Measurements from ENCODE around the gene ASPG. TPM values are rescaled to one million over a fixed set of nuclear protein-coding genes. Genes with fewer than 3 reads are reported as not detected.

Gene ASPG
- total RNA-seq, 1 donor = not detected

- DNase-seq (ENCODE audit: low read depth) = no peak
- H3K4me3 ChIP-seq (ENCODE audit: low read depth, low read length) = no peak overlapping the region
- TF ChIP-seq CTCF (IDR thresholded peaks at IDR 0.05; ENCODE audit: insufficient read depth, low read length) = no peak
Measured at GRCh38 chr14:104100171-104101085, 14.9 kb downstream of the ASPG start.

DNA sequence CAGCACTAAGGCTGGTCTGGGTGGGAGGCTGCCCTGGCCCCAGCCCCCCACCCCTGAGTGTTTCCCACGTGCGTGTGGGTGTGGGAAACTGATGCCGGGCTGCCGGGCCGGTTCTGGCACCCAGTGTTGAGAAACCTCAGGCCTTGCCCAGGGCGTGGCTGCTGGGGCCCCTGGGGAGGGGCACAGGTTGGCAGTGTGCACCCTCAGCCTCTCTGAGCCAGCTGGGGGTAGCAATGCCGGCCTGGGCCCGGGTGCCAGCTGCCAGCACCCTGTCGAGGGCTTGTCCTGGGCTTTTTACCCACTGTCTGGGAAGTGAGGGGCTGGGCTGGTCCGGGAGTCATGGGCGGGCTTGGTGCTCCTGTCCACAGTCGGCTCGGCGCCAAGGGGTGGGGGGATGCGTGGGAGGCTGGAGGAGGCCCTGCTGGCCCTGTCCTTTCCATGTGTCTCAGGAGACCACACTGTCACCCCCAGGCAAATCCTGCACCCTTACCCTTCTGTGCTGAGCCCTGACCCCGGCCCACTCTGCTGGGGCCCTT is 15.7 kb downstream of the ASPG start:
- no peak overlapping the region for H3K4me3 ChIP-seq (ENCODE audit: low read depth, low read length)
- TF ChIP-seq CTCF (IDR thresholded peaks at IDR 0.05; ENCODE audit: insufficient read depth, low read length) = no peak
- no peak for DNase-seq (ENCODE audit: low read depth)

DNA sequence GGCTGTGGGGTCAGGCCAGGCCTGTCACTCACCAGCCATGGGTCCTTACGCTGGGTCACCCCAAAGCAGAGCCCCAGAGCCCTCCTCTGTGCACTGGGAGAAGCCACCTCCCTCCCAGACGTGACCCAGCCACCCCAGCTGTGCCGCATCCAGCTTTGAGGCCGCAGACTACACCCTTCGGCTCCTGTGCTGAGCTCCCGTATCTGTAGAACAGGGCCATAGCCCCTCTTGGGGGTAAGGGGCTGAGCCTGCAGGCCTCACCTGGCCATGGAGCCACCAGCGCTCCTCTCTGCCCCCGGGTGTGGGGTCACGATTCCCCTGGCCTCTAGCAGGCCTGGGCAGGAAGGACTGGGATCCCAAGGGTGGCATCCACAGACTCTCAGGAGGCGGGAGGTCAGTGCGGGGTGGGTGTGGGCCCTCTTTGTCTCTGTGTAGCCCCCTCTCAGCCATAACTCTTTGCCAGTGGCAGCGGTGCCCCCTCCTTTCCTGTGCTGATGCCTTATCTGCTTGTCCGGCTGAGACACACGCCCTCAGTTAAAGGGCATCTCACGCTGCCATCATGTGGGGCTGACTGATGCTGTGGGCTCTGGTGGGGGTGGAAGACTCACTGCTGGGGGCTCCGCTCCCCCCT is 16.3 kb downstream of the ASPG start:
- DNase-seq (ENCODE audit: low read depth) = no peak
- TF ChIP-seq CTCF (IDR thresholded peaks at IDR 0.05; ENCODE audit: insufficient read depth, low read length) = no peak
- no peak overlapping the region for H3K4me3 ChIP-seq (ENCODE audit: low read depth, low read length)

DNA sequence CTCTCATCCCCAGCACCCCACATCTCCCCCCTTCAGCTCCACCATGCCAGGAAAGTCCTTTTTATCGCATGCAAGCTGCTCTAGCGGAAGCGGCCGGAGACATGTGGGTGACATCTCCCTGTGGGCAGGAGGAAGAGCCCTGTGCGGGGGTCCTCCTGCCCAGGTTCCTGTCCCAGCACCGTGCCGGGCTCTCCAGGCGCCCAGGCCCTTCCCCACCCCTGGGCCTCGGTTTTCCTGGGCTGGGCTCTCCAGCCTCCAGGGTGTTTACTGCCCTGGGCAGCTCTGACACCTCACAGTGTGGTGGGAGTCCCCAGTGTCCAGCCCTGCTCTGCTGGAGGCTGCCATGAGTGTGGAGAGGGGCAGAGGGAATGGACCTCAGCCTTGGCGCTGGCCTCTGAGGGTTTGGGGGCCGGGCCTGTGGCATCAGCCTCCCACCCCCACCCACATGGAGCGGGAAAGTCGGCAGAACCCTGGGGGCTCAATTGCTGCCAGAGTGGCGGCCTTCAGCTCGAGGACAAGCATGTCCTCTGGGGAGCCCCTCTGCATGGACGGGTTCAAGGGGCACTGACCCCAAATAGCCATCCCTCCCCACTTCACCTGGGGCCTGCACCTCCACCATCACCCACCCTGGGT is 16.9 kb downstream of the ASPG start:
- no peak for TF ChIP-seq CTCF (IDR thresholded peaks at IDR 0.05; ENCODE audit: insufficient read depth, low read length)
- DNase-seq (ENCODE audit: low read depth) = no peak
- no peak overlapping the region for H3K4me3 ChIP-seq (ENCODE audit: low read depth, low read length)

DNA sequence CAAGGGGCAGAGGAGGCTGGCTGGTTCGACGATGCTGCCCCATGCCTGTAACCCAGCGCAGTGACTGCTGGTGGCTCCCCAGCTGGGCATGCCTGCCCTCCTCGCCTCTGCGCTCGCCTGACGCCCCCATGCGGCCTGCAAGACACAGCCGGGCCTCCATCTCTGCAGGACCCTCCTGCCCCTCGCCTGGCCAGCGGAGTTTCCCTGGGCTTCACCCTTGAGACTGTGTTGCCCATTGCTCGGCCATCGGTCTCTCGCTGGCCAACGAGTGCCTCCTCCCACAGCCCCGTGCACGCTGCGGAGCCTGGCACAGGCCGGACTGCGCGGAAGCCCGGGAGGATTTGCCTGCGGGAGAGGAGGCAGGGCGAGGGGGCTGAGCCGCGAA is 17.6 kb downstream of the ASPG start:
- DNase-seq (ENCODE audit: low read depth) = no peak
- H3K4me3 ChIP-seq (ENCODE audit: low read depth, low read length) = no peak overlapping the region
- TF ChIP-seq CTCF (IDR thresholded peaks at IDR 0.05; ENCODE audit: insufficient read depth, low read length) = no peak

DNA sequence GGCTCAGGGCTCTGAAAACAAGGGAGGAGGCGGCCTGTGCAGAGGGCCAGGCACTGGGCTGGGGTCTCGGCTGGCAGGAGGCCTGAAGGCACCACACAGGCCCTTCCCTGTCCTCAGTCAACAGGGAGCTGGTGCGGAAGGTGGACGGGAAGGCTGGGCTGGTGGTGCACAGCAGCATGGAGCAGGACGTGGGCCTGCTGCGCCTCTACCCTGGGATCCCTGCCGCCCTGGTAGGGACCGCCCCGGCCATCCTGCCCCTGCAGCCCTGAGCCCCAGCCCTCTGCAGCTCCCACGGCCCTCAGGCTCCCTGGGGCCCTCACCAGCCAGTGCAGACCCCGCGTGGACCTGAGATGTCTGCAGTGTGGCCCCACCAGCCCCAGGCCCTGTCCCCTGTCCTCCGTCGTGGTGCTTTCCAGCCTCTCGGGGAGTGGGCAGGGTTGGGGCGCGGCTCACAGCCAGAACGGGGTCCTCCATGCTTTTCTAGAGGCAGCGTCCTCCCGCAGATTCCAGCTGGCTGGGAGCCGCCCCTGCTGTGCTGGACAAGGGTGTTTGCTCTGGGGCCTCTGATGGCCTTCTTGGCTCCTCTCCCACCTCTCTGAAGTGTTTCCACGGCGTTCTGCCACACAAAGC is 18.1 kb downstream of the ASPG start:
- DNase-seq (ENCODE audit: low read depth) = no peak
- H3K4me3 ChIP-seq (ENCODE audit: low read depth, low read length) = no peak overlapping the region
- no peak for TF ChIP-seq CTCF (IDR thresholded peaks at IDR 0.05; ENCODE audit: insufficient read depth, low read length)
